Activated CD8-positive, alpha-beta memory T cell treated with anti-CD3 and anti-CD28 coated beads, Interleukin-2, amount 50 U/mL, for 1 hour (primary cell): ENCODE data around the gene PCBP2.
"Not testable (repeated sequence)": the region's sequence is repeated elsewhere in the genome, so short reads cannot be mapped to it uniquely, and the experiment has no call there.

ENCODE experiments used
- DNase-seq: peaks from one replicate; pipeline ENCODE4 v3.0.0-alpha.2; 2020; ENCODE audit errors: extremely low read depth

The PCBP2 gene

GRCh38 chr12:53441040-53441833 is 10.7 kb upstream of the PCBP2 start, which contains the start of gene PRR13:
Gene PRR13 (plus strand): TSS chr12:53441734. CDS start chr12:53442715, 981 bp downstream.
- peak; percentile 97 for DNase-seq

GRCh38 chr12:53443955-53444354 is 7.9 kb upstream of the PCBP2 start:
- no peak for DNase-seq

GRCh38 chr12:53444593-53445325 is 7.1 kb upstream of the PCBP2 start:
- DNase-seq = not testable (repeated sequence)

- DNase-seq = no peak
These were observed 966 bp upstream of the PCBP2 start for GRCh38 chr12:53450936-53451335.

DNA sequence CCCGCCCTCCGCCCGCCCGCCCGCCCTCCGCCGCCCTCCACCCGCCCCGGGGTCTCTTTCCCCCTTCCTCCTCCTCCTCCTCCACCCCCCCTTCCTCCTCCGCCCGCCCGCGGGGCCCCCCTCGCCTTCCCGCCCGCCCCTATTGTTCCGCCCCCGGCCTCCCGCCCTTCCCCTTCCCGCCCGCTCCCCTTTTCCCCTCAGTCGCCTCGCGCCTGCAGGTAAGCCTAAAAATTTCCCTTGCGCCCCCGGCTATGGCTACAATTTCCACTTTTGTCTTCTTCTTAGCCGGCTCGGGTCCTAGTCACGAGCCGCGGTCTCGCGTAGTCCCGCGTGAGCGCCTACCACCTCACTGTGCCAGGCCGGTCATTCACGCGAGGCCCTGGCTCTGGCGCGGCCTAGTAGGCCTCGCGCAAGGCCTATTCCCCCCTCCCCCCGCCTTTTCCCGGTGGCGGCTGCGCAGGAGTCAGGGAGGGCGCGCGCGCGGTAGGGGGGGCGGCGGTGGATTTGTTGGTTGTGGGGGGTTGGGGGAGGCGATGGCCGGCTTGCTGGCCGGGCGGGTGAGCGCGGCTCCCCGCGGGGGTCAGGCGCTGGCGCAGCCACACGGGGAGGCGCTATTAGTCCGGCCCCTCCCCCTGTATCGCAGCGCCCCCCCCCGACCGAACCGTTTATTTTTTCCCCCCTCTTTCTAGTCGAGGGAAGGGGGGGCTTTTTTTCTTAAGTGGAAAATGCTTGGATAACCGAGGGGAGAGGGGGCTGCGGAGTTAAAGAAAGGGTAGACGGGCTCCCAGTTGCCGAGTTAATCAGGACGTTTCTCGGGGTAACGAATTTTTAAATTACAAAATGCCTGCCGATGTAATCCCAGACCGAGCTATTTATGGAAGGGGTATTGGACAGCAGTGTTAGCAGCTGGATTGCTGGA is 516 bp downstream of the PCBP2 start:
- DNase-seq = peak; percentile 56

DNA sequence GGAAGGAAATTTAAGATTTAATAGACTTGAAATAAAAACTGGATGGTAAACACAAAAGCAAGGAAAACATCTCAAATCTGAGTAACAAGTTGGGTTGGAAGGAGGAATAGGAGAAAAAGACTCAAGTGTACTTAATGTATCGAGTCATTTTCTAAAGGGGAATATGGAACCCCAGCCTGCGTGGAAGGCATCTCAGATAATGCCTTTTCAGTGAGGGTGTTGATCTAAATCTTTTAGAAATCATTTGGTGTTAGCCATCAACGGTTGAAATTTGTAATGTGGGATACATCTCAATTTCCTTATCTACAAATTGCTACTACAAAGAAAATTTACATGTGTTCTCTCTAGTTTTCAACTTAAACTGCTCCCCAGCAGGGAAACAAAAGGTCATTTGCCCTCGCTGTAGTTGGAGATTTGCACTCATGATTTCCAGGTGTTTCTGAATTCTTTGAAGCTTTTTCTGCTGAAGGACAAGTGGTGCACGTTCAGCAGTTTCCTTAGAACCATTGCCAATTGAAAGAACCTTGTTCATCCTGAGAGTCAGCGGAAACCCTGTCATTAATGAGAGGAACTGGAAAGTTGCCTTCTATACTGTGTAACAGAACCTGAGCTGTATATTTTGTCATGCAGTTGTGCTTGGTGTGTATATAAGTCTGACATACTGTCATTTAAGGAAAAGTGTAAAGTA is 2.2 kb downstream of the PCBP2 start:
- no peak for DNase-seq

DNA sequence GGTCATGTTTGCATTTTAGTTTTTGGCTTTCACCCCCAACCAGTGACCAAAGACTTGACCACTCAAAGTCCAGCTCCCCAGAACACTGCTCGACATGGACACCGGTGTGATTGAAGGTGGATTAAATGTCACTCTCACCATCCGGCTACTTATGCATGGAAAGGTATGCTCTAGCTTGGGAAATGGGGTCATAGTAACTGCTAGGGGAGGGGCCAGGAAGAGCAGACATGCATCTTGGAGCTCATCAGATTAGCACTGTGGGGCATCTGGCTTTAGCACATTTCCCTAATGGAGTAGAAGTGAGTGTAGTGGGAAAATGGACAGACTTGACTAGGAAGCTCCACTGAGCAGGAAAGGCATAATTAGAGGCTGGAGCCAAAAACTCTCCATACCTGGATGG is 2.8 kb downstream of the PCBP2 start:
- DNase-seq = no peak

DNA sequence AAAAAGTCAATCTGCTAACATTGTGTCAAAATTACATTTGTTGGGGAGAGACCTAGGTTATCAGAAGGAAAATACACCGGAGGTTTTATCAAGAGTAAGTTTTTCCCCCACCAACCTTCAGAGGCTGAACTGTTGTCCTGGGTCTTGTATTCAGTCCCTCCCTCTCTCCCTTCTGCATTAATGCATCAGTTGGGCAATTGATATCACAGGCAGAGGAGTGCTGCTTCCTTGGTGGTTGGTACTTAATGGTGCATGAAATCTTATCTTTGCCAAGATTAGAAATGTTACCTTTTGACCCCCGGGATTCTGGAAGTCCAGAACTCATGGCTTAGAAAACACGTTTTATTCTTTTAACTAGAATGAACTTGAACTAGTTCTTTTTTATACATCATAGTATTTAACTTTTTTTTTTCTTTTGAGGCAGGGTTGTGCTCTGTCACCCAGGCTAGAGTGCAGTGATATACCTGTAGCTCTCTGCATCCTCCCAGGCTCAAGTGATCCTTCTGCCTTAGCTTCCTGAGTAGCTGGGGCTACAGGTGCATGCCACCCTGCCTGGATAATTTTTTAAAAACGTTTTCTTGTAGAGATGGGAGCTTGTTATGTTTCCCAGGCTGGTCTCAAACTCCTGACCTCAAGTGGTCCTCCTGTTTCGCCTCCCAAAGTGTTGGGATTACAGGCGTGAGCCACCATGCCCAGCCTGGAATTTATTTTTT is 4.9 kb downstream of the PCBP2 start:
- DNase-seq = no peak

DNA sequence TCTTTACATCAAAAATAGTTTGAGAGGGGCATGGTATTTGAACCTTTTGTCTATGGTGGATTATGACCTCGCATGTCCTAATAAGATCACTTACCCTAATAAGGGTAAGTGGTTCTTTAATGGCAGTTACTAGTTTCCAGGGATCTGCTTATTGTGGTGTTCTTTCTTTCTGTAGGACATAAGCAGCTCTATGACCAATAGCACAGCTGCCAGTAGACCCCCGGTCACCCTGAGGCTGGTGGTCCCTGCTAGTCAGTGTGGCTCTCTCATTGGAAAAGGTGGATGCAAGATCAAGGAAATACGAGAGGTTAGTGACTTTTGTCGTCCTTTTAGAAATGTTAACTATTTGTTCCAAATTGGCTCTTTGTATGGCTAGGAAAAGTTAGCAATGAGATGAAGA is 7.2 kb downstream of the PCBP2 start:
- no peak for DNase-seq

- DNase-seq = no peak
These were observed 9.2 kb downstream of the PCBP2 start for GRCh38 chr12:53461059-53461458.

- no peak for DNase-seq
These were observed 9.7 kb downstream of the PCBP2 start for GRCh38 chr12:53461591-53461990.

DNA sequence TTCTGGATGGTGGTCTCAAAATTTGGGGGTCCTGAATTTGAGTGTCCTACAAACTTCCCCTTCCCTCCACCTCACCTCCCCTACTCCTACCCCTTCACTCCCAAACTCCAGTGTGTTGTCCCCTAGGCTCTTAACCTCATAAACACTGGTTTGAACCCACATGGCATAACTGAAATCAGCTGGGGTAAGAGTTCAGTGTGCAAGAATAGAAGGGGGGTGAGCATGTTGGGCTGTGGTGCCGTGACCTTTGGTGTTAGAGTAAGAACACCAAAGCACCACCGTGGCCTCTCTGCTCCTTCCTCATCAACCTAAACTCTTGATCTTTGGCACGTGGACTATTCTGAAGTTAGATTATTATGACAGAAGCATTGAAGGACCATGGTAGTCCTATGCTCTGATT is 11.0 kb downstream of the PCBP2 start:
- DNase-seq = no peak

- DNase-seq = no peak
These were observed 12.1 kb downstream of the PCBP2 start for GRCh38 chr12:53463802-53464560.

DNA sequence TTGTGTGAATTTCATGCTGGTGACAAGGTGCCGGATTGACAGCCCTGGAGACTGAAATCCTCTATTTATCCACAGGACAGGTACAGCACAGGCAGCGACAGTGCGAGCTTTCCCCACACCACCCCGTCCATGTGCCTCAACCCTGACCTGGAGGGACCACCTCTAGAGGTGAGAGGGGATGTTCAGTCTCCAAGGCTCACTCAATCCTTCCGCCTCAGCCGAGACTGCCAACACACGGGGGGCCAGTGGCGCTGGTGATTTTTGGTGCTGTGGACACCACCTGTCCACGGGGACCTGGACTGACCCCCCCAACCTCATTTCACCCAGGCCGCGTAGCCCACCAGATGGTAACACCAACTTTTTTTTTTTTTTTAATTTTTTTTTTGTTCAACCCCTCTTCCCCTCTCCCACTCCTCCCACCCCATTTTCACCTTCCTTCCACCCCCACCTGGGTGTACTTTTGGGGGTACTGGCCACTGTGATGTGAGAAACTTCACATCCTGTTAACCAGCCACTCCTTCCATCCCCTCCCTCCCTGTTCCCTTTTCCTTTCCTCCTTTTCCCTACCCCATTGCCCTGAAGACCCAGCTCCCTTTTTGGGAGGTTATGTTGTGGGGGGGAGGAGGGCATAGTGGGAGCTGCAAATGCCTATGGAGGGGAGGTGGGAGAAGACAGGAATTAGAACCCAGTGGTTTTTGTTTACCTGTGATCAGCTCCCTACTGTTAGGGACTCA is 12.9 kb downstream of the PCBP2 start:
- no peak for DNase-seq

DNA sequence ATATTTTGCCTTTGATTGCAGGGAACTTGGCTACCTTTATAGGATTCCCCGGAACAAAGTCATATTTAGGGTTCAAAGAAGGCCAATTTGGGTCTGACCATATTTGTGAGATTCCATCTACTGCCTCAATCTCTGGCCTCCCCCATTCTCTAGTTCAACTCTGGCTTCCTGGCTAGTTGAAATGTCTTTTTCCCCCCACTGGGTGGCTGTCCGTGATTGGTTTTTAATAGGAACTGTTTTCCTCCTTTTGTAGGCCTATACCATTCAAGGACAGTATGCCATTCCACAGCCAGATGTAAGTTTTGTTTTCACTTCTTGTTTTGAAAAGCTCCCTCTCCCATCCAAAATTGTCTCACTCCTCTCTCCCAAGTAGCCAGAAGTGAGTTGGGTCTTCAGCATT is 13.8 kb downstream of the PCBP2 start:
- no peak for DNase-seq

- DNase-seq = no peak
These were observed 14.7 kb downstream of the PCBP2 start for GRCh38 chr12:53466640-53467039.

GRCh38 chr12:53467082-53467481 is 15.2 kb downstream of the PCBP2 start:
- DNase-seq = no peak

DNA sequence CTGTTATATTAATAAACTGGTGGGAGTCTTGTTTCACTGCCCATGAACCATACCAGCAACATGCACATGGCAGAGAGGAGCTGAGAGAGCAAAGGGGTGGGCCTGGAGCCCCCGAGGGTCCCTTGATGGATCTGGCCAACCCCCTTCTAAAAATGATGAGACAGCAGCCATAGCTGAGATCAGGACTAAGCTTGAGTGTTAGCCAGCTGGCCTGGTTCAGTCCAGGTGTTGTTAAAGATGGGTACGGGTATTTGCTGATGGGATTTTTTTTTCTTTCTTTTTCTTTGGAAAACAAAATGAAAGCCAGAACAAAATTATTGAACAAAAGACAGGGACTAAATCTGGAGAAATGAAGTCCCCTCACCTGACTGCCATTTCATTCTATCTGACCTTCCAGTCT is 16.0 kb downstream of the PCBP2 start:
- no peak for DNase-seq

DNA sequence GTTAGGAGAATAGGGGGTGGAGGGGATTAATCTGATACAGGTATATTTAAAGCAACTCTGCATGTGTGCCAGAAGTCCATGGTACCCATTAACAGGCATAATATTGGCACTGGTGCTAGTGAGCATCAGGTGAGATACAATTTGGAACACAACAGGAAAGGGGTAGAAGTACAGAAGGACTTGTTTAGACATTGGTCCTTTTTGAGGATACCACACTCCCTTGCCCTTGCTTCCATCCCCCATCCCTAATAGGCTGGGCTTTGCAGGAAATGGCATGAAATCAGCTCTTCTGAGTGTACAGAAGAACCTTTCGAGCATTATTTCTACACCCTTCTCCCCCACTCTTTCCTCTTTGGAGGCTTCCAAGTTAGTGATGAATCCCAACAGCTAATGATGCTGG is 16.4 kb downstream of the PCBP2 start:
- DNase-seq = no peak
